ENCODE measurements around the gene PSMA8. TPM values are rescaled to one million over a fixed set of nuclear protein-coding genes. Genes with fewer than 3 reads are reported as not detected.

The PSMA8 gene
- not detected for total RNA-seq

- H3K36me3 ChIP-seq (replicated peaks in 1 of 2; ENCODE audit: insufficient read depth in 1 of 2, low read depth in 2 of 2): no peaks in the 10 kb centered on the region
- TF ChIP-seq, protein P1, sequence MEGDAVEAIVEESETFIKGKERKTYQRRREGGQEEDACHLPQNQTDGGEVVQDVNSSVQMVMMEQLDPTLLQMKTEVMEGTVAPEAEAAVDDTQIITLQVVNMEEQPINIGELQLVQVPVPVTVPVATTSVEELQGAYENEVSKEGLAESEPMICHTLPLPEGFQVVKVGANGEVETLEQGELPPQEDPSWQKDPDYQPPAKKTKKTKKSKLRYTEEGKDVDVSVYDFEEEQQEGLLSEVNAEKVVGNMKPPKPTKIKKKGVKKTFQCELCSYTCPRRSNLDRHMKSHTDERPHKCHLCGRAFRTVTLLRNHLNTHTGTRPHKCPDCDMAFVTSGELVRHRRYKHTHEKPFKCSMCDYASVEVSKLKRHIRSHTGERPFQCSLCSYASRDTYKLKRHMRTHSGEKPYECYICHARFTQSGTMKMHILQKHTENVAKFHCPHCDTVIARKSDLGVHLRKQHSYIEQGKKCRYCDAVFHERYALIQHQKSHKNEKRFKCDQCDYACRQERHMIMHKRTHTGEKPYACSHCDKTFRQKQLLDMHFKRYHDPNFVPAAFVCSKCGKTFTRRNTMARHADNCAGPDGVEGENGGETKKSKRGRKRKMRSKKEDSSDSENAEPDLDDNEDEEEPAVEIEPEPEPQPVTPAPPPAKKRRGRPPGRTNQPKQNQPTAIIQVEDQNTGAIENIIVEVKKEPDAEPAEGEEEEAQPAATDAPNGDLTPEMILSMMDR (IDR thresholded peaks at IDR 0.05): no peak
- no peaks in the 10 kb centered on the region for H3K9me3 ChIP-seq
- 45 to 57% methylated on average over 21 to 31 of the region's 31 CpGs for WGBS, 2 donors
- intact Hi-C loops (cut with DNase I): no loop called here
- H3K4me3 ChIP-seq: no peak within 1 kb of the TSS
- no peaks in the 10 kb centered on the region for H3K27me3 ChIP-seq
- ATAC-seq (no peak), DNase-seq (peak; percentile 2 to 21 (median 16))
- H3K27ac ChIP-seq: no peak within 1 kb of the TSS
- H3K4me1 ChIP-seq: no peaks in the 10 kb centered on the region
Observed at GRCh38 chr18:26133652-26134051, at the start of gene PSMA8. TSS of gene PSMA8 (plus strand) at chr18:26133869. CDS start at chr18:26133966, 97 bp downstream.

DNA sequence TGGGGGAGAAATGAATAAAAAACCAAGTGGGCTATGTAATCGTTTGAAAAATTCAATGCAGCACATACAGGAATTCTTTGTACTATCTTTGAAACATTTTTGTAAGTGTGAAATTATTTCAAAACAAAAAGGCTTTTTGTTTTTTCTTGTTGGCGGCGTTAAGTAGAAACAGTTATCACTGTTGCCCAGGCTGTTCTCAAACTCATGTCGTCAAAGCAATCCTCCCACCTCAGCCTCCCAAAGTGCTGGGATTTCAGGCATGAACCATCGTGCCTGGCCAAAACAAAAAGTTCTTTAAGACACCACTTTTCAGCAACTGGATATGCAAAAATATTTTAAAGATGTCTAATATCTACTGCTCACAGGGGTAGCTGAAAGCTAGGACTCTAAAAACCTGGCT lies 48.6 kb upstream of the PSMA8 start:
- H3K27me3 ChIP-seq: no peaks in the 10 kb centered on the region
- no peak overlapping the region for H3K4me3 ChIP-seq
- intact Hi-C loops (cut with DNase I): no loop called here
- ATAC-seq: no peak
- TF ChIP-seq POLR2A (IDR thresholded peaks at IDR 0.05): no peak
- TF ChIP-seq, protein P1 (IDR thresholded peaks at IDR 0.05): no peak
- peaks cover 16% of the 10 kb centered on the region for H3K4me1 ChIP-seq
- H3K27ac ChIP-seq: no peak overlapping the region
- H3K9me3 ChIP-seq: no peaks in the 10 kb centered on the region
- no peak for DNase-seq
- WGBS, 2 donors: 92 to 94% methylated on average over 5 of the region's 5 CpGs
- peaks cover 0 to 2% of the 10 kb centered on the region in 2 donors for H3K36me3 ChIP-seq (replicated peaks in 1 of 2; ENCODE audit: insufficient read depth in 1 of 2, low read depth in 2 of 2)

GRCh38 chr18:26086959-26087358 lies 46.7 kb upstream of the PSMA8 start:
- Histone ChIP-seq H3K27me3 (no peaks in the 10 kb centered on the region), H3K4me3 (no peak overlapping the region), H3K4me1 (peaks cover 16% of the 10 kb centered on the region), H3K27ac (no peak overlapping the region), H3K36me3 (replicated peaks in 1 of 2; ENCODE audit: insufficient read depth in 1 of 2, low read depth in 2 of 2) (peaks cover 0 to 2% of the 10 kb centered on the region in 2 donors), H3K9me3 (no peaks in the 10 kb centered on the region)
- DNase-seq (no peak), ATAC-seq (no peak)
- 82 to 92% methylated on average over 6 of the region's 6 CpGs for WGBS, 2 donors
- intact Hi-C loops (cut with DNase I): no loop called here
- TF ChIP-seq POLR2A (IDR thresholded peaks at IDR 0.05): no peak
- TF ChIP-seq, protein P1 (IDR thresholded peaks at IDR 0.05): no peak

DNA sequence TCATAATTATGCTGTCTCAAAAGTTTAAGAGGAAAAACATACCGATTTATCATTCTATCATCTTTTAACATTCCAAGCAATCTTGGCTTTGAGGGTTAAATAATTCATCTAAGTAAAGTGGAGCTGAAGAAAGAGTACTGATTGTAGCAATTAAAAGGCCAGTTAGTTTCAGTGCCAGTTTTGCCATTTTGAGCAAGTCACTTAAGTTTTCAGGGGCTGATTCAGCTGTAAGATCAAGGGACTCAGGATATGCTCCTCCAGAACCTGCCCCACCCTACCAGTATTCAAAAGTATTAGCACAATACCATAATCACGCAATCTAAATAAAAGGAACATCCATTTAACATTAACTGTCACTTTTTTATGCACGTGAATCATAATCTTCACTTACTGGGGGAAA lies 45.2 kb upstream of the PSMA8 start:
- DNase-seq (no peak), ATAC-seq (no peak)
- Histone ChIP-seq H3K36me3 (replicated peaks in 1 of 2; ENCODE audit: insufficient read depth in 1 of 2, low read depth in 2 of 2) (peaks cover 0 to 2% of the 10 kb centered on the region in 2 donors), H3K4me3 (no peak overlapping the region), H3K9me3 (no peaks in the 10 kb centered on the region), H3K4me1 (peaks cover 16% of the 10 kb centered on the region), H3K27ac (no peak overlapping the region), H3K27me3 (no peaks in the 10 kb centered on the region)
- WGBS, 2 donors: 35 to 40% methylated on average over 3 of the region's 3 CpGs
- TF ChIP-seq POLR2A (IDR thresholded peaks at IDR 0.05): no peak
- TF ChIP-seq, protein P1 (IDR thresholded peaks at IDR 0.05): no peak
- intact Hi-C loops (cut with DNase I): no loop called here

Data from body of pancreas (tissue), 4 donors.